Mesothelial cell of epicardium (in vitro differentiated cells): ENCODE data around the gene DGKD. TPM values are rescaled to one million over a fixed set of nuclear protein-coding genes. Genes with fewer than 3 reads are reported as not detected.

Experiments used
- DNase-seq, 2 experiments: peaks; one replicate each; pipeline ENCODE4 v3.0.0; 2021; ENCODE audit warnings: low spot score in 2 of 2; ENCODE audit not compliant: unreplicated experiment in 2 of 2
- H3K27ac Mint-ChIP-seq: 2 replicates; pipeline ENCODE4 v1.8.0; 2021; ENCODE audit warnings: mixed read lengths
- H3K27me3 Mint-ChIP-seq: 2 replicates; pipeline ENCODE4 v1.8.0; 2021; ENCODE audit warnings: low read depth, mixed read lengths
- H3K36me3 Mint-ChIP-seq: 2 replicates; pipeline ENCODE4 v1.8.0; 2021; ENCODE audit warnings: mixed read lengths
- H3K4me1 Mint-ChIP-seq: 2 replicates; pipeline ENCODE4 v1.8.0; 2021; ENCODE audit warnings: mixed read lengths
- H3K4me3 Mint-ChIP-seq: 2 replicates; pipeline ENCODE4 v1.8.0; 2021; ENCODE audit warnings: mild to moderate bottlenecking, moderate library complexity, mixed read lengths
- H3K9me3 Mint-ChIP-seq: 2 replicates; pipeline ENCODE4 v1.8.0; 2021; ENCODE audit warnings: mixed read lengths
- CTCF ChIP-seq: fragments of 200-600 bp; sonication (generic); IDR thresholded peaks from one replicate; pipeline ENCODE4 v1.5.0; 2021; ENCODE audit warnings: antibody characterized with exemption; ENCODE audit not compliant: unreplicated experiment
- total RNA-seq: library from RNA; stranded (reverse); gene quantifications from 3 replicates; pipeline ENCODE4 v1.2.1, GENCODE V29; 2021

The DGKD gene
- total RNA-seq, 1 donor from 2014 or later: 64.5 TPM

- H3K9me3 Mint-ChIP-seq: no peaks in the 10 kb centered on the region
- DNase-seq: no peak
- no peak overlapping the region for H3K27ac Mint-ChIP-seq
- no peaks in the 10 kb centered on the region for H3K36me3 Mint-ChIP-seq
- H3K27me3 Mint-ChIP-seq: no peaks in the 10 kb centered on the region
- peaks cover 14% of the 10 kb centered on the region for H3K4me1 Mint-ChIP-seq
- no peak overlapping the region for H3K4me3 Mint-ChIP-seq
- no peak for TF ChIP-seq CTCF
Observed at GRCh38 chr2:233421091-233421816, 67.0 kb downstream of the DGKD start.

GRCh38 chr2:233422050-233422639 lies 67.9 kb downstream of the DGKD start:
- H3K27ac Mint-ChIP-seq: no peak overlapping the region
- no peak for DNase-seq
- peaks cover 4% of the 10 kb centered on the region for H3K9me3 Mint-ChIP-seq
- H3K4me1 Mint-ChIP-seq: peaks cover 14% of the 10 kb centered on the region
- no peaks in the 10 kb centered on the region for H3K27me3 Mint-ChIP-seq
- peaks cover 3% of the 10 kb centered on the region for H3K36me3 Mint-ChIP-seq
- TF ChIP-seq CTCF: no peak
- no peak overlapping the region for H3K4me3 Mint-ChIP-seq

GRCh38 chr2:233422649-233423551 lies 68.6 kb downstream of the DGKD start:
- Mint-ChIP-seq H3K4me3 (no peak overlapping the region), H3K27me3 (no peaks in the 10 kb centered on the region), H3K4me1 (peaks cover 14% of the 10 kb centered on the region), H3K36me3 (peaks cover 3% of the 10 kb centered on the region), H3K9me3 (peaks cover 4% of the 10 kb centered on the region), H3K27ac (no peak overlapping the region)
- no peak for TF ChIP-seq CTCF
- no peak for DNase-seq

- Mint-ChIP-seq H3K4me3 (no peak overlapping the region), H3K9me3 (peaks cover 4% of the 10 kb centered on the region), H3K27me3 (no peaks in the 10 kb centered on the region), H3K4me1 (peaks cover 14% of the 10 kb centered on the region), H3K27ac (no peak overlapping the region), H3K36me3 (peaks cover 3% of the 10 kb centered on the region)
- DNase-seq: no peak
- no peak for TF ChIP-seq CTCF
Observed at GRCh38 chr2:233423552-233423860, 69.2 kb downstream of the DGKD start.

- Mint-ChIP-seq H3K4me1 (peaks cover 12% of the 10 kb centered on the region), H3K4me3 (no peak overlapping the region), H3K9me3 (peaks cover 4% of the 10 kb centered on the region), H3K36me3 (peaks cover 3% of the 10 kb centered on the region), H3K27ac (no peak overlapping the region), H3K27me3 (no peaks in the 10 kb centered on the region)
- no peak for DNase-seq
- TF ChIP-seq CTCF: no peak
Observed at GRCh38 chr2:233424154-233424951, 70.1 kb downstream of the DGKD start.
